ENCODE data around the gene SPAG6.

GRCh38 chr10:22317076-22317370 lies 28.3 kb upstream of the SPAG6 start:
- TF ChIP-seq, protein P1, sequence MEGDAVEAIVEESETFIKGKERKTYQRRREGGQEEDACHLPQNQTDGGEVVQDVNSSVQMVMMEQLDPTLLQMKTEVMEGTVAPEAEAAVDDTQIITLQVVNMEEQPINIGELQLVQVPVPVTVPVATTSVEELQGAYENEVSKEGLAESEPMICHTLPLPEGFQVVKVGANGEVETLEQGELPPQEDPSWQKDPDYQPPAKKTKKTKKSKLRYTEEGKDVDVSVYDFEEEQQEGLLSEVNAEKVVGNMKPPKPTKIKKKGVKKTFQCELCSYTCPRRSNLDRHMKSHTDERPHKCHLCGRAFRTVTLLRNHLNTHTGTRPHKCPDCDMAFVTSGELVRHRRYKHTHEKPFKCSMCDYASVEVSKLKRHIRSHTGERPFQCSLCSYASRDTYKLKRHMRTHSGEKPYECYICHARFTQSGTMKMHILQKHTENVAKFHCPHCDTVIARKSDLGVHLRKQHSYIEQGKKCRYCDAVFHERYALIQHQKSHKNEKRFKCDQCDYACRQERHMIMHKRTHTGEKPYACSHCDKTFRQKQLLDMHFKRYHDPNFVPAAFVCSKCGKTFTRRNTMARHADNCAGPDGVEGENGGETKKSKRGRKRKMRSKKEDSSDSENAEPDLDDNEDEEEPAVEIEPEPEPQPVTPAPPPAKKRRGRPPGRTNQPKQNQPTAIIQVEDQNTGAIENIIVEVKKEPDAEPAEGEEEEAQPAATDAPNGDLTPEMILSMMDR (IDR thresholded peaks at IDR 0.05; ENCODE audit: insufficient read depth, low read length), result no peak
- TF ChIP-seq POLR2AphosphoS5 (IDR thresholded peaks at IDR 0.05; ENCODE audit: low read depth), result no peak

Data from HL-60 (cell line).